ENCODE measurements around the gene IKZF1. TPM values are rescaled to one million over a fixed set of nuclear protein-coding genes. Genes with fewer than 3 reads are reported as not detected.

Gene IKZF1
- total RNA-seq, 6 experiments from 2014 or later: not detected

GRCh38 chr7:50265968-50266634 is 38.4 kb upstream of the IKZF1 start:
- Mint-ChIP-seq H3K36me3 (ENCODE audit: low read depth) (no peaks in the 10 kb centered on the region), H3K9me3 (peaks cover 32% of the 10 kb centered on the region), H3K4me3 (no peak overlapping the region), H3K27ac (no peak overlapping the region), H3K27me3 (ENCODE audit: insufficient read depth) (no peaks in the 10 kb centered on the region), H3K4me1 (ENCODE audit: low read depth) (no peaks in the 10 kb centered on the region)
- TF ChIP-seq, protein P1, sequence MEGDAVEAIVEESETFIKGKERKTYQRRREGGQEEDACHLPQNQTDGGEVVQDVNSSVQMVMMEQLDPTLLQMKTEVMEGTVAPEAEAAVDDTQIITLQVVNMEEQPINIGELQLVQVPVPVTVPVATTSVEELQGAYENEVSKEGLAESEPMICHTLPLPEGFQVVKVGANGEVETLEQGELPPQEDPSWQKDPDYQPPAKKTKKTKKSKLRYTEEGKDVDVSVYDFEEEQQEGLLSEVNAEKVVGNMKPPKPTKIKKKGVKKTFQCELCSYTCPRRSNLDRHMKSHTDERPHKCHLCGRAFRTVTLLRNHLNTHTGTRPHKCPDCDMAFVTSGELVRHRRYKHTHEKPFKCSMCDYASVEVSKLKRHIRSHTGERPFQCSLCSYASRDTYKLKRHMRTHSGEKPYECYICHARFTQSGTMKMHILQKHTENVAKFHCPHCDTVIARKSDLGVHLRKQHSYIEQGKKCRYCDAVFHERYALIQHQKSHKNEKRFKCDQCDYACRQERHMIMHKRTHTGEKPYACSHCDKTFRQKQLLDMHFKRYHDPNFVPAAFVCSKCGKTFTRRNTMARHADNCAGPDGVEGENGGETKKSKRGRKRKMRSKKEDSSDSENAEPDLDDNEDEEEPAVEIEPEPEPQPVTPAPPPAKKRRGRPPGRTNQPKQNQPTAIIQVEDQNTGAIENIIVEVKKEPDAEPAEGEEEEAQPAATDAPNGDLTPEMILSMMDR (IDR thresholded peaks at IDR 0.05): no peak
- DNase-seq: no peak

- Mint-ChIP-seq H3K4me3 (no peak overlapping the region), H3K36me3 (ENCODE audit: low read depth) (no peaks in the 10 kb centered on the region), H3K27me3 (ENCODE audit: insufficient read depth) (no peaks in the 10 kb centered on the region), H3K4me1 (ENCODE audit: low read depth) (no peaks in the 10 kb centered on the region), H3K27ac (no peak overlapping the region), H3K9me3 (peaks cover 32% of the 10 kb centered on the region)
- TF ChIP-seq, protein P1 (IDR thresholded peaks at IDR 0.05): no peak
- DNase-seq: no peak
These were observed 37.7 kb upstream of the IKZF1 start for GRCh38 chr7:50266635-50267386.

GRCh38 chr7:50267525-50268041 is 36.9 kb upstream of the IKZF1 start:
- no peaks in the 10 kb centered on the region for H3K4me1 Mint-ChIP-seq (ENCODE audit: low read depth)
- H3K36me3 Mint-ChIP-seq (ENCODE audit: low read depth): no peaks in the 10 kb centered on the region
- peaks cover 28% of the 10 kb centered on the region for H3K9me3 Mint-ChIP-seq
- TF ChIP-seq, protein P1 (IDR thresholded peaks at IDR 0.05): no peak
- DNase-seq: no peak
- no peak overlapping the region for H3K27ac Mint-ChIP-seq
- H3K27me3 Mint-ChIP-seq (ENCODE audit: insufficient read depth): no peaks in the 10 kb centered on the region
- no peak overlapping the region for H3K4me3 Mint-ChIP-seq

DNA sequence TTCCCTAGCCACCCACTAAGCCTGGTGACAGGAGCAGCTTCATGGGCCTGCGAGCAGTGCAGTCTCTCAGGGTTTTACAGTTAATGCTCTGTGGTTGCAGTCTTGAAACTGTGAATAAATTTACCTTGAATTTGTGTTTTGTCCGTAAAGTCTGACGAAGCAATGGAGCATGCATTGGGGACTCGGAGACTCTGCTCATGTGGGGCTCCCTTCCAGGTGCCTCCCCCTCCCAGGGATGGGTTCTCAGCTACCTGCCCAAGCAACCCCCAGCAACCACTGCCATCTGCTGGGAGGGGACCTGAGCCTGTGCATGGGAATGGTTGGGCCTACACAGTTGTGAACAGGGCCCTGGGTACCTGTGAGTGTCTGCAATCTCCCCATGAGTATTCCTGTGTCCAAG is 36.3 kb upstream of the IKZF1 start:
- Mint-ChIP-seq H3K36me3 (ENCODE audit: low read depth) (no peaks in the 10 kb centered on the region), H3K27ac (no peak overlapping the region), H3K9me3 (peaks cover 28% of the 10 kb centered on the region), H3K4me3 (no peak overlapping the region), H3K27me3 (ENCODE audit: insufficient read depth) (no peaks in the 10 kb centered on the region), H3K4me1 (ENCODE audit: low read depth) (no peaks in the 10 kb centered on the region)
- TF ChIP-seq, protein P1 (IDR thresholded peaks at IDR 0.05): no peak
- no peak for DNase-seq

DNA sequence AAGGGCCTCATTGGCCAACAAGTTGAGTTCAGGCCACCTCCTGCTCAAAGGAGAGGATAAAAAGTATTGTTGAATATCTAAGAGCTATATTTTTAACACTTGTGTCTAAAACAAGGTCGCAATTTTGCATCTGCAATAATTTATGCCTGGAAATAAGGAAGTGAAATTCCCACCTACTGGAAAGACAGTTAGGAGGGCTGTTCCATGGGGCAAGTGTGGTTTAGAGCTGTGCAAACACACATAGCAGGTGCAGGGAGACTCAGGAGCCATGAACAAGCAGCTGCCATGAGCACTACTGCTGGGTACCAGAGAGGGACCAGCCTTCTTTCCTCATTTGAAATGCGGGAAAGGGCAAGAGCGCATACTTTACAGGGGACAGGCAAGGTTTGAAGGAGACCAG is 35.5 kb upstream of the IKZF1 start:
- Mint-ChIP-seq H3K9me3 (peaks cover 28% of the 10 kb centered on the region), H3K4me3 (no peak overlapping the region), H3K36me3 (ENCODE audit: low read depth) (no peaks in the 10 kb centered on the region), H3K27ac (no peak overlapping the region), H3K4me1 (ENCODE audit: low read depth) (no peaks in the 10 kb centered on the region), H3K27me3 (ENCODE audit: insufficient read depth) (no peaks in the 10 kb centered on the region)
- TF ChIP-seq, protein P1 (IDR thresholded peaks at IDR 0.05): no peak
- DNase-seq: no peak

Measured in HFFc6 (cell line).